Measurements from ENCODE around the gene SNAP29. TPM values are rescaled to one million over a fixed set of nuclear protein-coding genes. Genes with fewer than 3 reads are reported as not detected.
A peak's percentile ranks its signal among the peaks of the same experiment; 100 is the strongest.

Gene SNAP29
- total and polyA plus RNA-seq, 4 experiments from 2014 or later, result 18.8 to 27.8 (median 25.3) TPM

- Mint-ChIP-seq H3K4me3 (peak overlapping the region; percentile 85 to 95 (median 88)), H3K27ac (peak overlapping the region; percentile 67 to 94 (median 90)), H3K4me1 (peaks cover 38 to 82% (median 61%) of the 10 kb centered on the region in 4 donors), H3K36me3 (peaks cover 8 to 12% of the 10 kb centered on the region in 2 donors), H3K9me3 (no peaks in the 10 kb centered on the region), H3K27me3 (no peaks in the 10 kb centered on the region)
- Histone ChIP-seq H3K27me3 (ENCODE audit: insufficient read depth, low read length) (no peaks in the 10 kb centered on the region), H3K4me1 (ENCODE audit: insufficient read depth, low read length) (peaks cover 65% of the 10 kb centered on the region), H3K27ac (ENCODE audit: low read depth, low read length) (peak overlapping the region; percentile 79), H3K36me3 (ENCODE audit: insufficient read depth, low read length) (no peaks in the 10 kb centered on the region), H3K4me3 (ENCODE audit: low read length in 2 of 2) (peak overlapping the region; percentile 7 to 80), H3K9me3 (ENCODE audit: control insufficient read depth in 1 of 2, low read length in 2 of 2) (no peaks in the 10 kb centered on the region)
- POLR2A ChIA-PET (ENCODE audit: partially characterized antibody), result interaction anchor here (1.5 kb wide), 1 partner anchor 10 kb away, joined by 5 read pairs; no protein-coding TSS in a partner anchor
- CTCF ChIA-PET (ENCODE audit: partially characterized antibody), result no interaction called here
- intact Hi-C loops (cut with micrococcal nuclease), result loop anchor here (1.0 to 5.0 kb wide), 3 partner anchors 59 to 466 kb away; partner anchors contain the start of genes CRKL and ZNF74
- DNase-seq, result peak in 3 of 5 donors; percentile 9 to 89 (median 78)
Measured at GRCh38 chr22:20857838-20858614, 781 bp upstream of the SNAP29 start.

DNA sequence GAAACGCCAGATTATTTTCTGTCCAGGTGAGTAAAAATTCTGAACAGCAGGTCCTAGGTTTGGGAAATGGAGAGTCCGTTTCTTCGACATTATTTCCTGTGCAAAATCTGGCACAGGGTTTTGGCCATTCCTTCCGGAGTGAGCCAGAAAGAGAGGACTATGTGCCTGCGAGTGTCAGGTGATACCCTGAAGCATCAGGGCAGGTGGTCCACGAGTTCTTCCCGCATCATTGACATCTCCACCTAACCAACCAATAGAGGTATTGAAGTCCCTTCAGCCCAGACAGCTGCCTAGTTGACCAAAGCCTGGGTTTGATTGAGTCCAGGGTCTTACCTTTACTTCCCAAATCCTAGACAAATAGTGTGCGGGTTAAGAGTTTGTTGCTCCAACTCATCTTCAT is 808 bp downstream of the SNAP29 start:
- CTCF ChIA-PET (ENCODE audit: partially characterized antibody), result no interaction called here
- H3K36me3 ChIP-seq (ENCODE audit: insufficient read depth, low read length), result no peaks in the 10 kb centered on the region
- peaks cover 63% of the 10 kb centered on the region for H3K4me1 ChIP-seq (ENCODE audit: insufficient read depth, low read length)
- H3K4me3 ChIP-seq (ENCODE audit: low read length in 2 of 2), result peak overlapping the region; percentile 19 to 80
- H3K4me1 Mint-ChIP-seq, result peaks cover 30 to 80% (median 62%) of the 10 kb centered on the region in 4 donors
- H3K27ac ChIP-seq (ENCODE audit: low read depth, low read length), result peak overlapping the region; percentile 79
- H3K9me3 ChIP-seq (ENCODE audit: control insufficient read depth in 1 of 2, low read length in 2 of 2), result no peaks in the 10 kb centered on the region
- no peaks in the 10 kb centered on the region for H3K9me3 Mint-ChIP-seq
- intact Hi-C loops (cut with micrococcal nuclease), result loop anchor here (2.0 to 5.0 kb wide), 2 partner anchors 141 to 467 kb away; partner anchors contain the start of gene ZNF74
- H3K36me3 Mint-ChIP-seq, result peaks cover 17 to 20% of the 10 kb centered on the region in 2 donors
- no peaks in the 10 kb centered on the region for H3K27me3 Mint-ChIP-seq
- peak overlapping the region; percentile 79 to 87 (median 85) for H3K27ac Mint-ChIP-seq
- peak overlapping the region; percentile 77 to 87 (median 85) for H3K4me3 Mint-ChIP-seq
- no peaks in the 10 kb centered on the region for H3K27me3 ChIP-seq (ENCODE audit: insufficient read depth, low read length)
- DNase-seq, result no peak
- POLR2A ChIA-PET (ENCODE audit: partially characterized antibody), result interaction anchor here (1.0 to 1.5 kb wide), 5 partner anchors 8 to 770 kb away, joined by 3 to 5 read pairs (median 3); partner anchors contain the start of gene YDJC

DNA sequence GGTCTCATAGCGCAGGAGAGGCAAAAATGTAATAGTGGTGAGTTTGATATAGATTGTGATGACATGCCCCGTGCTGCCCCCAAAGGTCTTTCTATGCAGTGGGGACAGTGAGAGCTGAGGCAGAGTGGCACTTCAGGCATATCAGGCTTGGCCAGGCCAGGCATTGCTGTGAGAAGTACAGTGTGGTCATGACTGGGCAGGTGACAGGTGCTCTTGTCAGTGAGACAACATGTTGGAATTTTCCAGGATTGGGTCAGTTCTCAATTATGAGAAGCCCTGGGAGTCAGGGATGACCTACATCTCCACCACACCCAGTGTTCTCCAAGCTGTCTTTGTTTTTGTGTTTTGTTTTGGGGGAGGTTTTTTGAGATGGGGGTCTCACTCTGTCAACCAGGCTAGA is 3.7 kb downstream of the SNAP29 start:
- no peaks in the 10 kb centered on the region for H3K36me3 ChIP-seq (ENCODE audit: insufficient read depth, low read length)
- intact Hi-C loops (cut with micrococcal nuclease), result no loop called here
- Mint-ChIP-seq H3K27me3 (no peaks in the 10 kb centered on the region), H3K36me3 (peaks cover 22 to 25% of the 10 kb centered on the region in 2 donors), H3K9me3 (no peaks in the 10 kb centered on the region), H3K4me3 (no peak overlapping the region), H3K4me1 (peaks cover 21 to 84% (median 55%) of the 10 kb centered on the region in 4 donors), H3K27ac (peak overlapping the region in 2 of 7 donors; percentile 39 to 43)
- H3K27me3 ChIP-seq (ENCODE audit: insufficient read depth, low read length), result no peaks in the 10 kb centered on the region
- ChIA-PET POLR2A (ENCODE audit: partially characterized antibody) (no interaction called here), CTCF (ENCODE audit: partially characterized antibody) (no interaction called here)
- no peaks in the 10 kb centered on the region for H3K9me3 ChIP-seq (ENCODE audit: control insufficient read depth in 1 of 2, low read length in 2 of 2)
- no peak overlapping the region for H3K27ac ChIP-seq (ENCODE audit: low read depth, low read length)
- no peak overlapping the region for H3K4me3 ChIP-seq (ENCODE audit: low read length in 2 of 2)
- H3K4me1 ChIP-seq (ENCODE audit: insufficient read depth, low read length), result peaks cover 68% of the 10 kb centered on the region
- DNase-seq, result no peak

DNA sequence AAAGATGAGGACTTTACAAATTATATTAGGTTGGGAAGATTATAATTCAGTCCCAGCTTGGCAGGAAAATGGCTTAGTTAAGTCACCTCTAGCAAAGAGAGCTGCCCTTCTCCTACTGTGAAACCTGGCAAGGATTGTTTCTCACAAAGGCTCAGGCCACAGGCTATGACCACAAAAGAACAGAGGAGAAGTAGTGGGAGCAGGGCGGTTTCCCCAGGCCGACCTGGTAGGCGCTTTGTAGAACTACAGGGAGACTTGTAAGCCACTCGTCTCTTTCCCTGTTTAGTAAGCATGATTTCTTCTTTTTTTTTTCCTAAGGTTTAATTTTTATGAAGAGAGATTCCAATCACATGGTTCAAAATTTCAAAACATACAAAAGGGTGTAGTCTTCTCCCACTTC is 4.6 kb downstream of the SNAP29 start:
- H3K36me3 ChIP-seq (ENCODE audit: insufficient read depth, low read length), result no peaks in the 10 kb centered on the region
- intact Hi-C loops (cut with micrococcal nuclease), result no loop called here
- Mint-ChIP-seq H3K27me3 (no peaks in the 10 kb centered on the region), H3K9me3 (no peaks in the 10 kb centered on the region), H3K4me1 (peaks cover 18 to 84% (median 52%) of the 10 kb centered on the region in 4 donors), H3K36me3 (peaks cover 23 to 24% of the 10 kb centered on the region in 2 donors), H3K4me3 (no peak overlapping the region), H3K27ac (peak overlapping the region in 4 of 7 donors; percentile 37 to 81 (median 48))
- peaks cover 73% of the 10 kb centered on the region for H3K4me1 ChIP-seq (ENCODE audit: insufficient read depth, low read length)
- H3K27ac ChIP-seq (ENCODE audit: low read depth, low read length), result no peak overlapping the region
- ChIA-PET CTCF (ENCODE audit: partially characterized antibody) (no interaction called here), POLR2A (ENCODE audit: partially characterized antibody) (no interaction called here)
- H3K9me3 ChIP-seq (ENCODE audit: control insufficient read depth in 1 of 2, low read length in 2 of 2), result no peaks in the 10 kb centered on the region
- H3K4me3 ChIP-seq (ENCODE audit: low read length in 2 of 2), result no peak overlapping the region
- no peaks in the 10 kb centered on the region for H3K27me3 ChIP-seq (ENCODE audit: insufficient read depth, low read length)
- no peak for DNase-seq

GRCh38 chr22:20864186-20864908 is 5.5 kb downstream of the SNAP29 start:
- POLR2A ChIA-PET (ENCODE audit: partially characterized antibody), result no interaction called here

DNA sequence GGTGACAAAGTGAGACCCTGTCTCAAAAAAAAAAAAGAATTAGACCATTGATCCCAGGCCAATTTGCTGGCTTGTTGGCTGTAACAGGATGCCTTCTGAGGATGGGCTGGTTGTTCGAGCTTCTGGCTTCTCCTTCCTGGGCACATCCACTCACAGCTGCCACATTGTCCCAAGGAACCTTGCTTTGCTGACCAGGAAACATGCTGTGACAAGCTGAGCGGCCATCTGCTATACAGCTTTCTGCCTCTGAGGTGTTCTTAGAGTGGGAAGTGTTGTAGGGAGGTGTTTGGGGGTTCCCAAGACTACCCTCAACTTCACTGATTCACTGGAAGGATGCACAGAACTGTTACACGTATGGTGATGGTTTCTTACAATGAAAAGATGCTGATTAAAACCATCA is 6.5 kb downstream of the SNAP29 start:
- intact Hi-C loops (cut with micrococcal nuclease), result no loop called here
- Histone ChIP-seq H3K4me3 (ENCODE audit: low read length in 2 of 2) (no peak overlapping the region), H3K36me3 (ENCODE audit: insufficient read depth, low read length) (peaks cover 4% of the 10 kb centered on the region), H3K9me3 (ENCODE audit: control insufficient read depth in 1 of 2, low read length in 2 of 2) (no peaks in the 10 kb centered on the region), H3K27ac (ENCODE audit: low read depth, low read length) (no peak overlapping the region), H3K27me3 (ENCODE audit: insufficient read depth, low read length) (no peaks in the 10 kb centered on the region), H3K4me1 (ENCODE audit: insufficient read depth, low read length) (peaks cover 63% of the 10 kb centered on the region)
- no peaks in the 10 kb centered on the region for H3K27me3 Mint-ChIP-seq
- no peak overlapping the region for H3K27ac Mint-ChIP-seq
- peaks cover 26 to 27% of the 10 kb centered on the region in 2 donors for H3K36me3 Mint-ChIP-seq
- POLR2A ChIA-PET (ENCODE audit: partially characterized antibody), result interaction anchor here (0.9 kb wide), 1 partner anchor 8 kb away, joined by 3 read pairs; no protein-coding TSS in a partner anchor
- peaks cover 15 to 73% (median 45%) of the 10 kb centered on the region in 4 donors for H3K4me1 Mint-ChIP-seq
- DNase-seq, result no peak
- H3K4me3 Mint-ChIP-seq, result no peak overlapping the region
- H3K9me3 Mint-ChIP-seq, result no peaks in the 10 kb centered on the region
- CTCF ChIA-PET (ENCODE audit: partially characterized antibody), result no interaction called here

More at GRCh38 chr22:20864186-20864908, 5.5 kb downstream of the SNAP29 start:
- no peak for DNase-seq
- H3K27ac Mint-ChIP-seq, result peak overlapping the region in 2 of 7 donors; percentile 0 to 47
- H3K4me3 ChIP-seq (ENCODE audit: low read length in 2 of 2), result no peak overlapping the region
- H3K9me3 ChIP-seq (ENCODE audit: control insufficient read depth in 1 of 2, low read length in 2 of 2), result no peaks in the 10 kb centered on the region
- H3K36me3 Mint-ChIP-seq, result peaks cover 25 to 26% of the 10 kb centered on the region in 2 donors
- intact Hi-C loops (cut with micrococcal nuclease), result no loop called here
- H3K27me3 Mint-ChIP-seq, result no peaks in the 10 kb centered on the region
- no peaks in the 10 kb centered on the region for H3K9me3 Mint-ChIP-seq
- no peak overlapping the region for H3K4me3 Mint-ChIP-seq
- H3K4me1 ChIP-seq (ENCODE audit: insufficient read depth, low read length), result peaks cover 71% of the 10 kb centered on the region
- H3K27ac ChIP-seq (ENCODE audit: low read depth, low read length), result no peak overlapping the region
- H3K36me3 ChIP-seq (ENCODE audit: insufficient read depth, low read length), result no peaks in the 10 kb centered on the region
- H3K27me3 ChIP-seq (ENCODE audit: insufficient read depth, low read length), result no peaks in the 10 kb centered on the region
- peaks cover 18 to 79% (median 52%) of the 10 kb centered on the region in 4 donors for H3K4me1 Mint-ChIP-seq
- CTCF ChIA-PET (ENCODE audit: partially characterized antibody), result no interaction called here
